GM12875 (cell line): Measurements from ENCODE around the gene ZNF787.

Source experiments
- H3K4me3 ChIP-seq: one replicate; pipeline ENCODE4 v1.5.1; 2011; ENCODE audit warnings: low read depth, low read length, control low read depth
- CTCF ChIP-seq: IDR thresholded peaks from 2 replicates; pipeline ENCODE4 v1.5.1; 2011; ENCODE audit warnings: low read depth, mild to moderate bottlenecking, control low read depth, inconsistent platforms, low read length, moderate library complexity, borderline replicate concordance; ENCODE audit not compliant: insufficient read depth

ZNF787 gene

GRCh38 chr19:56121180-56122167 is at the start of gene ZNF787:
TSS of gene ZNF787 (minus strand) at chr19:56121295. CDS start at chr19:56103217, 18,078 bp downstream.
- no peak for TF ChIP-seq CTCF
- peak within 1 kb of the TSS; percentile 71 for H3K4me3 ChIP-seq

GRCh38 chr19:56170261-56170660 is 49.2 kb upstream of the ZNF787 start:
- TF ChIP-seq CTCF, result no peak
- H3K4me3 ChIP-seq, result no peak overlapping the region

DNA sequence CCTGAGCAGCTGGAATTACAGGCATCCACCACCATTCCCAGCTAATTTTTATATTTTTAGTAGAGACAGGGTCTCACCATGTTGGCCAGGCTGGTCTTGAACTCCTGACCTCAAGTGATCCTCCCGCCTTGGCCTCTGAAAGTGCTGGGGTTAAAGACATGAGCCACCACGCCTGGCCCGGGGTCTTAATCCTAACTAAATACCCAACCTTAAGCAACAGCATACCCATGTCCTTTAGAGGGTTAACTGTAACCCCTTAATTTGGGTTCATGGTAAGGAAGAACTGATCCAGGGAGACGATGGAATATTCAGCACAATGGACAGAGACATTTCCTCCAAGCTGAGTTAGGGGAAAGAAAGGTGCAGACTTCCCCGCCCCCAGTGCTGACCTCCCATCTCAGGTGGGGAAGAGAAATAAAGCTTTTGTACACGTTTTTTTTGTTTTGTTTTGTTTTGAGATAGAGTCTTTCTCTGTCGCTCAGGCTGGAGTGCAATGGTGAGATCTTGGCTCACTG is 46.0 kb upstream of the ZNF787 start:
- H3K4me3 ChIP-seq, result no peak overlapping the region
- no peak for TF ChIP-seq CTCF

DNA sequence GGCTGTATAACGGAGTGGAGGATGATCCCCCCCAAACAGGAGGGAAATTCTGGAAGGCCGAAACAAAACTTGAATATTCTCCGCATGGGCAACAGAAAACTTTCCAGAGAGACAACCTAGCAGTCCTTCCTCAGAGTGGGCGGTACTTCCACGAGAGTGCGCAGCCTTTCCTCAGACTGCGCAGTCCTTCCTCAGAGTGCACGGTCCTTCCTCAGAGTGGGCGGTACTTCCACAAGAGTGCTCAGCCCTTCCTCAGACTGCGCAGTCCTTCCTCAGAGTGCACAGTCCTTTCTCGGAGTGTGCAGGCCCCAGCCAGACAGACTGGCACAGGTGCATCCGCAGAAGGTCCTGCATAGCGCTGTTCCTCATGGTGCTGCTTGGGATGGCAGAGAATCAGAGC is 42.0 kb upstream of the ZNF787 start:
- no peak overlapping the region for H3K4me3 ChIP-seq
- no peak for TF ChIP-seq CTCF

- no peak for TF ChIP-seq CTCF
- H3K4me3 ChIP-seq, result no peak overlapping the region
Observed at GRCh38 chr19:56162258-56162657, 41.2 kb upstream of the ZNF787 start.

GRCh38 chr19:56161534-56161933 is 40.4 kb upstream of the ZNF787 start:
- TF ChIP-seq CTCF, result no peak
- no peak overlapping the region for H3K4me3 ChIP-seq
